GM19351 (cell line): ENCODE data around the gene MTMR10.

ENCODE experiments used
- ATAC-seq: cut with Tn5 transposase; IDR thresholded peaks from one replicate; pipeline ENCODE4 v1.9.1; 2021; ENCODE audit warnings: mild to moderate bottlenecking, moderate library complexity; ENCODE audit not compliant: unreplicated experiment

MTMR10 gene

GRCh38 chr15:30922480-30923311 is 68.7 kb downstream of the MTMR10 start:
- no peak for ATAC-seq

- ATAC-seq = no peak
These were observed 69.5 kb downstream of the MTMR10 start for GRCh38 chr15:30921781-30922479.

- no peak for ATAC-seq
These were observed 70.3 kb downstream of the MTMR10 start for GRCh38 chr15:30921106-30921505.

GRCh38 chr15:30919877-30920550 is 71.4 kb downstream of the MTMR10 start:
- no peak for ATAC-seq

- no peak for ATAC-seq
These were observed 73.1 kb downstream of the MTMR10 start for GRCh38 chr15:30918366-30918765.

- no peak for ATAC-seq
These were observed 73.8 kb downstream of the MTMR10 start for GRCh38 chr15:30917675-30918074.

- ATAC-seq = no peak
These were observed 74.4 kb downstream of the MTMR10 start for GRCh38 chr15:30917013-30917412.

GRCh38 chr15:30913761-30914160 is 77.7 kb downstream of the MTMR10 start:
- no peak for ATAC-seq

GRCh38 chr15:30906366-30906765 is 85.1 kb downstream of the MTMR10 start:
- no peak for ATAC-seq

- ATAC-seq = no peak
These were observed 85.6 kb downstream of the MTMR10 start for GRCh38 chr15:30905821-30906220.

GRCh38 chr15:30904812-30905211 is 86.6 kb downstream of the MTMR10 start:
- no peak for ATAC-seq

GRCh38 chr15:30903497-30904187 is 87.8 kb downstream of the MTMR10 start, which contains the start of gene FAN1:
TSS of gene FAN1 (plus strand) at chr15:30903915. CDS start at chr15:30904664, 749 bp downstream.
- peak; percentile 88 for ATAC-seq

GRCh38 chr15:30901889-30902288 is 89.5 kb downstream of the MTMR10 start:
- no peak for ATAC-seq

- no peak for ATAC-seq
These were observed 95.2 kb downstream of the MTMR10 start for GRCh38 chr15:30896211-30896606.

- ATAC-seq = no peak
These were observed 95.8 kb downstream of the MTMR10 start for GRCh38 chr15:30895461-30896210.

GRCh38 chr15:30889196-30889595 is 102.2 kb downstream of the MTMR10 start:
- no peak for ATAC-seq
